MCF 10A (cell line): ENCODE results near the gene SPCS2. TPM values are rescaled to one million over a fixed set of nuclear protein-coding genes. Genes with fewer than 3 reads are reported as not detected.

Source experiments
- BruUV-seq: library from RNA; stranded (reverse); fragments of 400-500 nt; replicated peaks from 2 replicates; lab custom pipeline; 2021; lab: Mats Ljungman, UMichigan
- CTCF ChIA-PET: fragments of 300-600 bp; sonication (Branson Sonifier 250); formaldehyde crosslinking; extraction: SDS; loops from one replicate; lab custom pipeline; 2021; ENCODE audit warnings: antibody characterized with exemption, inconsistent platforms; lab: Yijun Ruan, JAX
- POLR2A ChIA-PET: fragments of 300-600, 350-650 bp; sonication (Branson Sonifier 250); formaldehyde crosslinking; extraction: SDS; loops from one replicate; lab custom pipeline; 2020; ENCODE audit warnings: antibody characterized with exemption, inconsistent platforms; lab: Yijun Ruan, JAX
- DNase-seq: peaks from one replicate; pipeline ENCODE4 v3.0.0-alpha.2; 2018; ENCODE audit not compliant: unreplicated experiment
- H3K27ac Mint-ChIP-seq: one replicate; pipeline ENCODE4 v1.8.0; 2022; ENCODE audit warnings: mild to moderate bottlenecking, low read depth, mixed read lengths; ENCODE audit not compliant: unreplicated experiment
- H3K27me3 Mint-ChIP-seq: one replicate; pipeline ENCODE4 v1.8.0; 2022; ENCODE audit warnings: mixed read lengths; ENCODE audit not compliant: insufficient read depth, unreplicated experiment
- H3K36me3 Mint-ChIP-seq: one replicate; pipeline ENCODE4 v1.8.0; 2022; ENCODE audit warnings: mild to moderate bottlenecking, moderate library complexity, mixed read lengths; ENCODE audit not compliant: insufficient read depth, unreplicated experiment
- H3K4me1 Mint-ChIP-seq: one replicate; pipeline ENCODE4 v1.8.0; 2022; ENCODE audit warnings: mixed read lengths; ENCODE audit not compliant: insufficient read depth, unreplicated experiment
- H3K4me3 Mint-ChIP-seq: one replicate; pipeline ENCODE4 v1.8.0; 2022; ENCODE audit warnings: mild to moderate bottlenecking, moderate library complexity, mixed read lengths; ENCODE audit not compliant: unreplicated experiment
- H3K9me3 Mint-ChIP-seq: one replicate; pipeline ENCODE4 v1.8.0; 2022; ENCODE audit warnings: mixed read lengths; ENCODE audit not compliant: unreplicated experiment
- intact Hi-C: fragments of 100-400 bp; cut with micrococcal nuclease; formaldehyde crosslinking; loops from 2 replicates; pipeline ENCODE4 v1.14.1; 2022
- total RNA-seq: library from RNA; stranded (reverse); gene quantifications from 2 replicates; pipeline ENCODE4 v1.2.3, GENCODE V29; 2022
- TF ChIP-seq, protein P1 (sequence below): fragments of 200-600 bp; IDR thresholded peaks from one replicate; pipeline ENCODE4 v1.8.0; 2022; ENCODE audit warnings: antibody characterized with exemption, mild to moderate bottlenecking; ENCODE audit not compliant: unreplicated experiment

The SPCS2 gene
- total RNA-seq, 1 experiment from 2014 or later, result 198 TPM

DNA sequence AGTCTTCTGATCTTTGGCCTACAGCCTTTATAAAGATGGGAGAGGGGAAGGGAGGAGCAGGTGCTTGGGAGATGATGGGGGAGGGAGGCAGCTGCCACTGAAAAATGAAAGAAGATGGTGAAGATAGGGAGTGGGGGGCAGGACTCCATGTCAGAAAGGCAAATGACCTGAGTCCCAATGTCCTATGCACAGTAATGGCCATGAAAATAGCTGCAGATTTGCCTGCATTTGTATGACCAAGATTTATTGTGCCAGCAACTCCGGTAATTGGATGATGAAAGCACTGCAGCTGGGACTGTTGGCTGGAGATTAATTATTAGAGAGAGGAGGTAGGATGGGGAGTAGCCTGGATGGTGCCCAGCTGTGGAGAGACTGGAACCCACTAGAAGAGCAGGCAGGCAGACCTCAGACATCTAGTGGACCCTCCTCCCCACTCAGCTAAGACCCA lies 75.7 kb downstream of the SPCS2 start:
- Mint-ChIP-seq H3K27me3 (peaks cover 13% of the 10 kb centered on the region), H3K9me3 (no peaks in the 10 kb centered on the region), H3K36me3 (no peaks in the 10 kb centered on the region), H3K4me1 (no peaks in the 10 kb centered on the region), H3K4me3 (no peak overlapping the region), H3K27ac (no peak overlapping the region)
- no TSS peak for BruUV-seq
- intact Hi-C loops, result no loop called here
- DNase-seq, result no peak
- POLR2A ChIA-PET, result interaction anchor here (0.7 kb wide), 1 partner anchor 113 kb away, joined by 3 read pairs; no protein-coding TSS in a partner anchor
- TF ChIP-seq, protein P1, sequence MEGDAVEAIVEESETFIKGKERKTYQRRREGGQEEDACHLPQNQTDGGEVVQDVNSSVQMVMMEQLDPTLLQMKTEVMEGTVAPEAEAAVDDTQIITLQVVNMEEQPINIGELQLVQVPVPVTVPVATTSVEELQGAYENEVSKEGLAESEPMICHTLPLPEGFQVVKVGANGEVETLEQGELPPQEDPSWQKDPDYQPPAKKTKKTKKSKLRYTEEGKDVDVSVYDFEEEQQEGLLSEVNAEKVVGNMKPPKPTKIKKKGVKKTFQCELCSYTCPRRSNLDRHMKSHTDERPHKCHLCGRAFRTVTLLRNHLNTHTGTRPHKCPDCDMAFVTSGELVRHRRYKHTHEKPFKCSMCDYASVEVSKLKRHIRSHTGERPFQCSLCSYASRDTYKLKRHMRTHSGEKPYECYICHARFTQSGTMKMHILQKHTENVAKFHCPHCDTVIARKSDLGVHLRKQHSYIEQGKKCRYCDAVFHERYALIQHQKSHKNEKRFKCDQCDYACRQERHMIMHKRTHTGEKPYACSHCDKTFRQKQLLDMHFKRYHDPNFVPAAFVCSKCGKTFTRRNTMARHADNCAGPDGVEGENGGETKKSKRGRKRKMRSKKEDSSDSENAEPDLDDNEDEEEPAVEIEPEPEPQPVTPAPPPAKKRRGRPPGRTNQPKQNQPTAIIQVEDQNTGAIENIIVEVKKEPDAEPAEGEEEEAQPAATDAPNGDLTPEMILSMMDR, result no peak
- CTCF ChIA-PET, result interaction anchor here (0.5 to 6.6 kb wide), 8 partner anchors 128 to 689 kb away, joined by 3 to 89 read pairs (median 3); no protein-coding TSS in a partner anchor

DNA sequence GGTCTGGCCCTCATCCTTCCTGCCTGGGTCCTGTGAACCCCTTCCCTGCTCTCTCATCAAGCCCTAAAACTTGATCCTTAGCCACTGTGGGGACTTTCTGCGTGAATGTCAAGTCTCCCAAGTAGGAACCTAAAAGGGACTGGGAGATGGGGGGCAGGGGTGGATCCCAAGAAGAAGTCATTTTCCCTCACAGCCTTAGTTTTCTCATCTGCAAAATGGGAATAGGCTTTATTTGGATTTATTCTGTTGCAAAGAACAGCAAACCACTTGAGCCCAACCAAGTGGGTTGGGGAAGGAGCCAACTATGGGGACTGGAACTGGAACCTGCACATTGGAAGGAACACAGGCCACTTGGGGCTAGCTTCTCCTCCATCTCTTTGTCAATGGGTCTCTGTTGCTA lies 76.5 kb downstream of the SPCS2 start:
- POLR2A ChIA-PET, result no interaction called here
- Mint-ChIP-seq H3K4me1 (no peaks in the 10 kb centered on the region), H3K27ac (no peak overlapping the region), H3K9me3 (no peaks in the 10 kb centered on the region), H3K36me3 (no peaks in the 10 kb centered on the region), H3K4me3 (no peak overlapping the region), H3K27me3 (peaks cover 13% of the 10 kb centered on the region)
- BruUV-seq, result no TSS peak
- CTCF ChIA-PET, result interaction anchor here (0.6 to 6.6 kb wide), 5 partner anchors 115 to 255 kb away, joined by 3 to 89 read pairs (median 4); no protein-coding TSS in a partner anchor
- DNase-seq, result no peak
- intact Hi-C loops, result no loop called here
- TF ChIP-seq, protein P1, result no peak

DNA sequence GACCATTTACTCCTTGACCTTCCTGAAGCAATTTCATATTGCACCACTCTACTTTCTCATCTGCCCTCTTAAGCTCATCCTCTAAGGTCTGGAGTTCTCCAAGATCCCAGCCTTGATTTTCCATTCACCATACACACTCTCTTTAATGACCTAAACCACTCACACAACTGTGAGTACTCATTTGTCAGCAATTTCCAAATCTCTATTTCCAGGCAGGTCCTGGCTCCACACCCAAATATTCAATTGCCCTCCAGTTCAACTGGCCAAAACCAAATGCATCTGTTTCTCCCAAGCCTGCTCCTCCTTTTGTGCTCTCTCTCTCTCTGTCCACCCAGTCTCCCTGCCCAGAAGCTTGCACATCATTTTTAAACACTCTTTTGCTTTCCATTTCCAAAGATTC lies 79.3 kb downstream of the SPCS2 start:
- intact Hi-C loops, result no loop called here
- peaks cover 13% of the 10 kb centered on the region for H3K27me3 Mint-ChIP-seq
- ChIA-PET CTCF (interaction anchor here (0.7 to 2.5 kb wide), 5 partner anchors 47 to 220 kb away, joined by 3 to 18 read pairs (median 5); no protein-coding TSS in a partner anchor), POLR2A (interaction anchor here (0.6 to 1.0 kb wide), 2 partner anchors 8 to 20 kb away, joined by 3 to 4 read pairs; no protein-coding TSS in a partner anchor)
- H3K27ac Mint-ChIP-seq, result no peak overlapping the region
- no peaks in the 10 kb centered on the region for H3K9me3 Mint-ChIP-seq
- DNase-seq, result no peak
- TF ChIP-seq, protein P1, result no peak
- H3K36me3 Mint-ChIP-seq, result peaks cover 6% of the 10 kb centered on the region
- no TSS peak for BruUV-seq
- H3K4me1 Mint-ChIP-seq, result peaks cover 8% of the 10 kb centered on the region
- no peak overlapping the region for H3K4me3 Mint-ChIP-seq

Other genes with a start within 250 kb of the SPCS2 start
- gene CHRDL2, start 217.8 kb upstream of the SPCS2 start, total RNA-seq, result not detected in 2 replicates
- 15.0 and 18.0 TPM in 2 replicates for gene RNF169, start 200.4 kb upstream of the SPCS2 start, total RNA-seq
- 49.3 and 49.6 TPM in 2 replicates for gene XRRA1, start 175 bp upstream of the SPCS2 start, total RNA-seq
- 8.7 and 10.0 TPM in 2 replicates for gene NEU3, start 39.7 kb downstream of the SPCS2 start, total RNA-seq
- not detected in 2 replicates for gene OR2AT4, start 147.6 kb downstream of the SPCS2 start, total RNA-seq
- gene SLCO2B1, start 201.8 kb downstream of the SPCS2 start, total RNA-seq, result not detected in 2 replicates